GM19395 (cell line): ENCODE data around the gene PTGFRN.
"Not testable (repeated sequence)": the region's sequence is repeated elsewhere in the genome, so short reads cannot be mapped to it uniquely, and the experiment has no call there.

Experiments used
- ATAC-seq: cut with Tn5 transposase; IDR thresholded peaks from one replicate; pipeline ENCODE4 v1.9.1; 2021; ENCODE audit warnings: mild to moderate bottlenecking, moderate library complexity; ENCODE audit not compliant: unreplicated experiment

Gene PTGFRN

GRCh38 chr1:116962987-116963639 lies 53.4 kb downstream of the PTGFRN start:
- no peak for ATAC-seq

- ATAC-seq, result no peak
Measured at GRCh38 chr1:116966791-116967190, 57.1 kb downstream of the PTGFRN start.

GRCh38 chr1:116968724-116969123 lies 59.0 kb downstream of the PTGFRN start:
- ATAC-seq, result no peak

DNA sequence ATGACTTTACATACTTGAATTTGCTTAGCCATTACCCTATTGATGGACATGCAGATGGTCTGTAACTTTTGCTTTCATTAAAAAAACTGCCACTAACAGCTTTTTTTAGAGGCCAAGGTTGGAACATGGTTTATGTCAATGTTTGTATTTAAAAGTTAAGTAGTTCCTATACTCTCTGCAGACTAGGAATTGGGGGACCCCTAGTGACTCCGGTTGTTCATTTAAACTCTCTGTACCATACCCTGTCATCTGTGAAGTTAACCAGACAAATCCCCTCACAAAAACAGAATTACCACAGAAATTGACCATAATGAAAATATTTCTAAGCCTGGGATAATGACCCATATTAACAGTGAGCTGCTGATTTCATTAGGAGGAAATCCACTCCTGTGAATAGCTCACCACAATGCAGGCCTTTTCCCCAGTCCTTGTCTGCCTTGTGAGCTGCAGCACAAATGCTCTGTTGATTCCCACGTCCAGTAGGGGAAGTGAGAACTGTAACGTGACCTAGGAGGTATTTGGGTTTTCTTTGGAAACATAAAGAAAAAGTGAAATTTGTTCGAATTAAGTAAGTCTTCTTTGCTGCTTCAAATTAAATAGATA lies 61.6 kb downstream of the PTGFRN start:
- no peak for ATAC-seq

- no peak for ATAC-seq
Measured at GRCh38 chr1:116971965-116972673, 62.4 kb downstream of the PTGFRN start.

DNA sequence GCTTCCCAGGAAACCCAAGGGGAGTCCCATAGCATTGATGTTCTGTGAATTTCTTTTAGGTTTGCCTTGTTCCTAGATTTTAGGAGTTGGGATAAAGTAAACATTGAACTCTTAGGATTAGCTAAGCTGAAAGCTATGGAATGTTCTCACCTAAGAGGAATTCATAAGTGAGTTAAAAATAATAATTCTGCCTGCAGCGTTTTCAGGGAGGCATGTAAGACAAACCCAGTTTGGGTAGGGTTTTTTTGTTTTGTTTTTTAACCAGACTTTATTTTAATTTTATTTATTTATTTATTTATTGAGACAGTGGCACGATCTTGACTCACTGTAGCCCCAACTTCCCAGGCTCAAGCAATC lies 62.9 kb downstream of the PTGFRN start:
- ATAC-seq, result no peak

GRCh38 chr1:116980309-116980708 lies 70.6 kb downstream of the PTGFRN start:
- not testable (repeated sequence) for ATAC-seq

GRCh38 chr1:116981521-116982037 lies 71.9 kb downstream of the PTGFRN start:
- no peak for ATAC-seq

- ATAC-seq, result no peak
Measured at GRCh38 chr1:116982319-116983004, 72.7 kb downstream of the PTGFRN start.

GRCh38 chr1:116983112-116983511 lies 73.4 kb downstream of the PTGFRN start:
- no peak for ATAC-seq

GRCh38 chr1:116983678-116984077 lies 74.0 kb downstream of the PTGFRN start:
- ATAC-seq, result no peak

DNA sequence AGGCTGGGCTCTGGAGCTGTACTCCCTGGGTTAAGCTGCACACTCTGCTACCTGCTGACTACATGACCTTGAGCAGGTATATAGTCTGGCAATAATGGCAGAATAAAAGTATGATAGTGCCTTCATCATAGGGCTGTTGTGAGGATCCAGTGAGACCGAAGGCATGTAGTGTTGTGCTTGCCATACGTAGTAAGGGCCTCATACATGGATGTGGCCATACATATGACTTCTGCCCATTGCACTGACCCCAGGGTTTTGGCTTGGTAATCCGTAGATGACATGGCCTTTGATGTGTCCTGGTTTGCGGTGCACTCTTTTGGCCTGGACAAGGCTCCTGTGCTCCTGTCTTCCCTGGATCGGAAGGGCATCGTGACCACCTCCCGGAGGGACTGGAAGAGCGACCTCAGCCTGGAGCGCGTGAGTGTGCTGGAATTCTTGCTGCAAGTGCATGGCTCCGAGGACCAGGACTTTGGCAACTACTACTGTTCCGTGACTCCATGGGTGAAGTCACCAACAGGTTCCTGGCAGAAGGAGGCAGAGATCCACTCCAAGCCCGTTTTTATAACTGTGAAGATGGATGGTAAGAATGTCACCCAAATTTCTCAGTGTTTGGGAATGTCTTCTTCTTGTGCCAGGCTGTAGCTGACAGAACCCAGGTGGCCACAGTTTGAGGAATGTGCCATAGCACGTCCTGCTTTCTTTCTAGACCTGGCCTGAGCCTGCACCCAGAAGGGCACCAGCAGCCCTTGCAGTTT lies 74.9 kb downstream of the PTGFRN start:
- no peak for ATAC-seq

DNA sequence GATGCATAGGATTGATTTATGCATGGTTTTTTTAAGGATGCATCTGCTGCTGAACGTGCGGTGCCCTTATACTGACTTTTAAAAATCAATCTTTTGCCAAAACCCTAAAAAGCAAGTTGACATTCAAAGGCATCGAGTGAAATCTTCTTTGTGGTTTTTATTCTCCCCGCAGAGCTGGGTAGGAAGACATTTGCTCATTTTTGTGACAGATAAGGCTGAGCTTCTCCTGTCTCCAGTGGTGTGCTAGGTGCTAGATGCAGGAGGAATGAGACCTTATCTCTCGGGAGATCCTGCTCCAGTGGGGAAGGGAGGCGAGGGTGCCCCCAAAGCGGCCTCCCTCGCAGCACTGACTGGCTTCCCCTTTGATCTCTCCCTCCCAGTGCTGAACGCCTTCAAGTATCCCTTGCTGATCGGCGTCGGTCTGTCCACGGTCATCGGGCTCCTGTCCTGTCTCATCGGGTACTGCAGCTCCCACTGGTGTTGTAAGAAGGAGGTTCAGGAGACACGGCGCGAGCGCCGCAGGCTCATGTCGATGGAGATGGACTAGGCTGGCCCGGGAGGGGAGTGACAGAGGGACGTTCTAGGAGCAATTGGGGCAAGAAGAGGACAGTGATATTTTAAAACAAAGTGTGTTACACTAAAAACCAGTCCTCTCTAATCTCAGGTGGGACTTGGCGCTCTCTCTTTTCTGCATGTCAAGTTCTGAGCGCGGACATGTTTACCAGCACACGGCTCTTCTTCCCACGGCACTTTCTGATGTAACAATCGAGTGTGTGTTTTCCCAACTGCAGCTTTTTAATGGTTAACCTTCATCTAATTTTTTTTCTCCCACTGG lies 76.9 kb downstream of the PTGFRN start:
- ATAC-seq, result no peak

- no peak for ATAC-seq
Measured at GRCh38 chr1:116987256-116987555, 77.5 kb downstream of the PTGFRN start.

GRCh38 chr1:116988248-116988647 lies 78.5 kb downstream of the PTGFRN start:
- ATAC-seq, result no peak

GRCh38 chr1:116988908-116989307 lies 79.2 kb downstream of the PTGFRN start:
- no peak for ATAC-seq

- no peak for ATAC-seq
Measured at GRCh38 chr1:116989835-116990234, 80.1 kb downstream of the PTGFRN start.

DNA sequence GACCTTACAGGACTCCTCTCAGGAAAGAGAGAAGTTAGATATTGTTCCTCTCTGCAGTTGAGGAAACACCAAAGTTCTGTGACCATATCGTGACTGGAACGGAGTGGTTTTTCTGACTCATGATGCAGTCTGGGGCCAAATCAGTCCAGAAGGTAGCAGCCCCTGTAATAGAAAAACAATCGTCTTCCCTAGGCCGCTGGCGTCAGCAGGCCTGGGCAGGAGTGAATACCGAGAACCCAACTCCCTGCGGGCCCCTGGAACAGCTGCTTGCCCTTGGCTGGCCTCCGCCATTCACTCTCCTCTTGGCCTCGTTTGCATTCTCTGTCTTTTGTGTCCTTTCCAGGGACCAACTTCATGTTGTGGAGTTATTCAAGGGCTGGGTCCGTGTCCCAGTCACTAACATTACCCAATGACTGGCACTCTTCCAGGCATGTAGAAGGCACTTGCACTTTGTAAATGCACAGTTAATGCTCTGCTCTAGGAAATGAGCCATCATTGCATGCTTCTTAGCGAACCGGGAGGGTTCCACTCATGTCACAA lies 81.0 kb downstream of the PTGFRN start:
- ATAC-seq, result no peak

DNA sequence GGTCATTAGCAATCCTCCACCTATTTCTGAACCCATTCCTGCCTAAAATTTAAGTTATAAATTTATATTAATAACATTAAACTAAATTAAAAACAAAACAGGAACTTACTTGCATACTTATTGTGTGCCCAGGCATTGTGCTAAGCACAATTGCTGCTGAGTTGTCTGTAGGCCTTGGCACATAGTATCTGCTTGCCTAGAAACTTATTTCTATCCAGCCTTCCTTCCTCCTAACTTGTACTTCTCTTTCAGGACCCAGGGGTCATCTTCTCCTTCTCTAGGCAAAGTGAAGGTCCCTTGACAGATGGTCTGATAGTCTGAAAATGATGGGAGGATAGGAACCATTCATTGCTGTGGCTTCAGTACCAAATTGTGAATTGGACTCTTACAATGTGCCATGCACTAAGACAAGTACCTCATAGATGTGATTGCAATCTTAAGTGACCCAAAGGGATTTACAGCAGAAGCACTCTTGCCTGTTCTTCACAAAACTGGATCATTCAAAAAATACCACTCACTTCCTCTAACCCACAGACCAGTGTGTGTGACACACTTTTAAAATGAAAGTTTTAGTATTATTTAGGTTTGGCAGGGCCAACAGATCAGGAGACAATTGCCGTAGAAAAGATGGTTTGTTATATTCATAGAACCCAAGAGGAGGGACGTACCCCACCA lies 81.6 kb downstream of the PTGFRN start:
- ATAC-seq, result no peak
